Esophagus squamous epithelium (tissue), 4 donors: Measurements from ENCODE around the gene AHRR.

Experiments used
- POLR2A ChIP-seq, 4 donors: fragments of 450-650 bp; IDR thresholded peaks; one replicate each; pipeline ENCODE4 v1.6.1; 2017; ENCODE audit warnings: antibody characterized with exemption in 4 of 4, mild to moderate bottlenecking in 4 of 4, moderate library complexity in 3 of 4
- TF ChIP-seq, protein P1 (sequence below), 6 experiments: fragments of 450-650 bp in 4 of 6; fragments of 200-600 bp in 2 of 6; sonication (generic) in 2 of 6; IDR thresholded peaks; one replicate each; pipeline ENCODE4 v1.5.1; 2016 to 2019; ENCODE audit warnings: antibody characterized with exemption in 6 of 6, mild to moderate bottlenecking in 4 of 6, moderate library complexity in 4 of 6

DNA sequence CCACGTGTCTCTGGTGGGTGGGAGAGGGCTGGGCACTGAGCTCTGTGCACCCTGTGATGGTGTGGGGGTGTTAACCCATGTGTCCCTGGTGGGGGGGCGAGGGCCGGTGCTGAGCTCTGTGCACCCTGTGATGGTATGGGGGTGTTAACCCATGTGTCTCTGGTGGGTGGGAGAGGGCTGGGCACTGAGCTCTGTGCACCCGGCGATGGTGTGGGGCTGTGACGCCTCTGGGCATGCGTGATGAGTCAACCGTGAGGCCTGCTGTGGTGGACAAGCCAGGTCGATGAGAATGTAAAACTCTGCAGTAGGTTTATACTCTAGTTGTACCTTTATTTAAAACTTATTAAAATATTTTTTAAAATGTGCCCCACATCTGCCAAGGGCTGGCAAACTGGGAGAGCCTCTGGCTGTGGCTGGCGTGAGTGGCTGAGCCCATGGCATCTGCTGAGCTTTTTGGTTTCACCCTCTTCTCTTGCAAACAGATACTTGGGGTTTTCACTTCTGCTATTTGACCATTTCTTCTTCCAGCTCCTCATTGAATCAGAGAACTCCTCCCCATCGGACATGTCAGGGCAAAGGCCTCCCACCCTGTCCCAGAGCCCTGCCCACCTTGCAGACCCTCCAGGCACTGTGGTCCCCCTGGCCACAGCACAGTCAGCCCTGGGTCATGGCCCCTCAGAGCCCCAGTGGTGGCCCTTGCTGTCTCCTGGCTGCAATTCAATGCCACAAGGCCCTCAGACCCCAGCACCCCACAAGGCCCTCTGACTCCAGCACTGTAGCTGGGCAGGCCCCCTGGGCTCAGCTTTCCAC is 103.0 kb downstream of the AHRR start:
- TF ChIP-seq, protein P1, sequence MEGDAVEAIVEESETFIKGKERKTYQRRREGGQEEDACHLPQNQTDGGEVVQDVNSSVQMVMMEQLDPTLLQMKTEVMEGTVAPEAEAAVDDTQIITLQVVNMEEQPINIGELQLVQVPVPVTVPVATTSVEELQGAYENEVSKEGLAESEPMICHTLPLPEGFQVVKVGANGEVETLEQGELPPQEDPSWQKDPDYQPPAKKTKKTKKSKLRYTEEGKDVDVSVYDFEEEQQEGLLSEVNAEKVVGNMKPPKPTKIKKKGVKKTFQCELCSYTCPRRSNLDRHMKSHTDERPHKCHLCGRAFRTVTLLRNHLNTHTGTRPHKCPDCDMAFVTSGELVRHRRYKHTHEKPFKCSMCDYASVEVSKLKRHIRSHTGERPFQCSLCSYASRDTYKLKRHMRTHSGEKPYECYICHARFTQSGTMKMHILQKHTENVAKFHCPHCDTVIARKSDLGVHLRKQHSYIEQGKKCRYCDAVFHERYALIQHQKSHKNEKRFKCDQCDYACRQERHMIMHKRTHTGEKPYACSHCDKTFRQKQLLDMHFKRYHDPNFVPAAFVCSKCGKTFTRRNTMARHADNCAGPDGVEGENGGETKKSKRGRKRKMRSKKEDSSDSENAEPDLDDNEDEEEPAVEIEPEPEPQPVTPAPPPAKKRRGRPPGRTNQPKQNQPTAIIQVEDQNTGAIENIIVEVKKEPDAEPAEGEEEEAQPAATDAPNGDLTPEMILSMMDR (IDR thresholded peaks at IDR 0.05): no peak
- TF ChIP-seq POLR2A (IDR thresholded peaks at IDR 0.05): no peak
